ENCODE results near the gene DGLUCY.
A peak's percentile ranks its signal among the peaks of the same experiment; 100 is the strongest.
"Not testable (repeated sequence)": the region's sequence is repeated elsewhere in the genome, so short reads cannot be mapped to it uniquely, and the experiment has no call there.

Gene DGLUCY

GRCh38 chr14:91159906-91160305 lies 46.0 kb downstream of the DGLUCY start:
- Mint-ChIP-seq H3K4me1 (peaks cover 10% of the 10 kb centered on the region), H3K27ac (peak overlapping the region; percentile 41), H3K27me3 (no peaks in the 10 kb centered on the region), H3K36me3 (peaks cover 53% of the 10 kb centered on the region), H3K9me3 (no peaks in the 10 kb centered on the region), H3K4me3 (no peak overlapping the region)
- no peak for ATAC-seq

- Mint-ChIP-seq H3K27me3 (no peaks in the 10 kb centered on the region), H3K36me3 (peaks cover 56% of the 10 kb centered on the region), H3K4me3 (no peak overlapping the region), H3K4me1 (no peaks in the 10 kb centered on the region), H3K27ac (no peak overlapping the region), H3K9me3 (no peaks in the 10 kb centered on the region)
- no peak for ATAC-seq
Observed at GRCh38 chr14:91163316-91163715, 49.4 kb downstream of the DGLUCY start.

- ATAC-seq: no peak
- Mint-ChIP-seq H3K36me3 (peaks cover 54% of the 10 kb centered on the region), H3K9me3 (no peaks in the 10 kb centered on the region), H3K4me3 (no peak overlapping the region), H3K27me3 (no peaks in the 10 kb centered on the region), H3K4me1 (no peaks in the 10 kb centered on the region), H3K27ac (peak overlapping the region; percentile 33)
Observed at GRCh38 chr14:91164676-91165075, 50.8 kb downstream of the DGLUCY start.

GRCh38 chr14:91167380-91167770 lies 53.5 kb downstream of the DGLUCY start:
- Mint-ChIP-seq H3K4me1 (no peaks in the 10 kb centered on the region), H3K4me3 (no peak overlapping the region), H3K27me3 (no peaks in the 10 kb centered on the region), H3K36me3 (peaks cover 42% of the 10 kb centered on the region), H3K9me3 (no peaks in the 10 kb centered on the region), H3K27ac (no peak overlapping the region)
- ATAC-seq: no peak

- Mint-ChIP-seq H3K9me3 (no peaks in the 10 kb centered on the region), H3K4me3 (no peak overlapping the region), H3K36me3 (peaks cover 46% of the 10 kb centered on the region), H3K27ac (no peak overlapping the region), H3K27me3 (no peaks in the 10 kb centered on the region), H3K4me1 (peaks cover 7% of the 10 kb centered on the region)
- ATAC-seq: no peak
Observed at GRCh38 chr14:91169951-91170350, 56.1 kb downstream of the DGLUCY start.

GRCh38 chr14:91170504-91171121 lies 56.7 kb downstream of the DGLUCY start:
- Mint-ChIP-seq H3K4me3 (no peak overlapping the region), H3K9me3 (no peaks in the 10 kb centered on the region), H3K27me3 (no peaks in the 10 kb centered on the region), H3K4me1 (peaks cover 7% of the 10 kb centered on the region), H3K36me3 (peaks cover 41% of the 10 kb centered on the region), H3K27ac (no peak overlapping the region)
- ATAC-seq: no peak

- H3K36me3 Mint-ChIP-seq: peaks cover 36% of the 10 kb centered on the region
- peaks cover 7% of the 10 kb centered on the region for H3K4me1 Mint-ChIP-seq
- no peak overlapping the region for H3K4me3 Mint-ChIP-seq
- ATAC-seq: no peak
- no peaks in the 10 kb centered on the region for H3K9me3 Mint-ChIP-seq
- no peak overlapping the region for H3K27ac Mint-ChIP-seq
- no peaks in the 10 kb centered on the region for H3K27me3 Mint-ChIP-seq
Observed at GRCh38 chr14:91171291-91171690, 57.4 kb downstream of the DGLUCY start.

- peaks cover 30% of the 10 kb centered on the region for H3K36me3 Mint-ChIP-seq
- H3K4me1 Mint-ChIP-seq: peaks cover 13% of the 10 kb centered on the region
- peak; percentile 77 for ATAC-seq
- H3K27me3 Mint-ChIP-seq: no peaks in the 10 kb centered on the region
- no peaks in the 10 kb centered on the region for H3K9me3 Mint-ChIP-seq
- no peak overlapping the region for H3K4me3 Mint-ChIP-seq
- H3K27ac Mint-ChIP-seq: peak overlapping the region; percentile 46
Observed at GRCh38 chr14:91173221-91173670, 59.4 kb downstream of the DGLUCY start.

- Mint-ChIP-seq H3K36me3 (peaks cover 25% of the 10 kb centered on the region), H3K4me1 (peaks cover 13% of the 10 kb centered on the region), H3K27me3 (no peaks in the 10 kb centered on the region), H3K4me3 (no peak overlapping the region), H3K27ac (no peak overlapping the region), H3K9me3 (no peaks in the 10 kb centered on the region)
- no peak for ATAC-seq
Observed at GRCh38 chr14:91173904-91174303, 60.0 kb downstream of the DGLUCY start.

- ATAC-seq: no peak
- peak overlapping the region; percentile 43 for H3K27ac Mint-ChIP-seq
- no peaks in the 10 kb centered on the region for H3K9me3 Mint-ChIP-seq
- peaks cover 28% of the 10 kb centered on the region for H3K36me3 Mint-ChIP-seq
- no peaks in the 10 kb centered on the region for H3K27me3 Mint-ChIP-seq
- no peak overlapping the region for H3K4me3 Mint-ChIP-seq
- H3K4me1 Mint-ChIP-seq: peaks cover 13% of the 10 kb centered on the region
Observed at GRCh38 chr14:91175291-91176201, 61.7 kb downstream of the DGLUCY start.

GRCh38 chr14:91177073-91178034 lies 63.5 kb downstream of the DGLUCY start:
- Mint-ChIP-seq H3K4me1 (peaks cover 13% of the 10 kb centered on the region), H3K4me3 (no peak overlapping the region), H3K27ac (peak overlapping the region; percentile 43), H3K36me3 (peaks cover 35% of the 10 kb centered on the region), H3K27me3 (no peaks in the 10 kb centered on the region), H3K9me3 (no peaks in the 10 kb centered on the region)
- ATAC-seq: peak; percentile 59

GRCh38 chr14:91180611-91181010 lies 66.7 kb downstream of the DGLUCY start:
- no peak for ATAC-seq
- Mint-ChIP-seq H3K36me3 (peaks cover 32% of the 10 kb centered on the region), H3K9me3 (no peaks in the 10 kb centered on the region), H3K4me3 (no peak overlapping the region), H3K4me1 (peaks cover 6% of the 10 kb centered on the region), H3K27ac (no peak overlapping the region), H3K27me3 (no peaks in the 10 kb centered on the region)

- H3K4me3 Mint-ChIP-seq, ATAC-seq, H3K4me1 Mint-ChIP-seq, H3K27me3 Mint-ChIP-seq, H3K27ac Mint-ChIP-seq, H3K9me3 Mint-ChIP-seq: not testable (repeated sequence)
- peaks cover 46% of the 10 kb centered on the region for H3K36me3 Mint-ChIP-seq
Observed at GRCh38 chr14:91182753-91183152, 68.9 kb downstream of the DGLUCY start.

GRCh38 chr14:91184559-91184958 lies 70.7 kb downstream of the DGLUCY start:
- no peaks in the 10 kb centered on the region for H3K4me1 Mint-ChIP-seq
- no peaks in the 10 kb centered on the region for H3K9me3 Mint-ChIP-seq
- H3K27ac Mint-ChIP-seq: no peak overlapping the region
- no peak for ATAC-seq
- H3K36me3 Mint-ChIP-seq: peaks cover 59% of the 10 kb centered on the region
- no peaks in the 10 kb centered on the region for H3K27me3 Mint-ChIP-seq
- no peak overlapping the region for H3K4me3 Mint-ChIP-seq

GRCh38 chr14:91185721-91186120 lies 71.8 kb downstream of the DGLUCY start:
- no peak overlapping the region for H3K4me3 Mint-ChIP-seq
- no peak overlapping the region for H3K27ac Mint-ChIP-seq
- H3K9me3 Mint-ChIP-seq: no peaks in the 10 kb centered on the region
- no peaks in the 10 kb centered on the region for H3K27me3 Mint-ChIP-seq
- H3K4me1 Mint-ChIP-seq: no peaks in the 10 kb centered on the region
- H3K36me3 Mint-ChIP-seq: peaks cover 64% of the 10 kb centered on the region
- ATAC-seq: no peak
